Neuronal stem cell (in vitro differentiated cells): ENCODE data around the gene FBXL20.

ENCODE experiments used
- DNase-seq: peaks from one replicate; pipeline ENCODE4 v3.0.0-alpha.2; 2013; ENCODE audit warnings: low spot score
- H2AFZ ChIP-seq: one replicate; pipeline ENCODE4 v1.6.1; 2013; ENCODE audit warnings: mild to moderate bottlenecking, low read length, inconsistent platforms
- H2AK5ac ChIP-seq: 2 replicates; pipeline ENCODE4 v1.6.1; 2013; ENCODE audit warnings: low read depth, mild to moderate bottlenecking, inconsistent platforms, low read length, moderate library complexity, mixed read lengths
- H2BK120ac ChIP-seq: 2 replicates; pipeline ENCODE4 v1.6.1; 2013; ENCODE audit warnings: low read depth, mild to moderate bottlenecking, inconsistent platforms, low read length, moderate library complexity, mixed read lengths
- H2BK12ac ChIP-seq: one replicate; pipeline ENCODE4 v1.6.1; 2013; ENCODE audit warnings: low read length, inconsistent platforms
- H2BK15ac ChIP-seq: 2 replicates; pipeline ENCODE4 v1.6.1; 2013; ENCODE audit warnings: mild to moderate bottlenecking, low read length, inconsistent platforms, mixed read lengths
- H2BK5ac ChIP-seq: one replicate; pipeline ENCODE4 v1.6.1; 2013; ENCODE audit warnings: inconsistent platforms, mild to moderate bottlenecking, low read length, moderate library complexity
- H3K14ac ChIP-seq: one replicate; pipeline ENCODE4 v1.6.1; 2013; ENCODE audit warnings: low read length, inconsistent platforms
- H3K18ac ChIP-seq: 2 replicates; pipeline ENCODE4 v1.6.1; 2013; ENCODE audit warnings: low read length, inconsistent platforms
- H3K23ac ChIP-seq: 2 replicates; pipeline ENCODE4 v1.6.1; 2013; ENCODE audit warnings: low read depth, mild to moderate bottlenecking, mixed read lengths, low read length, inconsistent platforms; ENCODE audit not compliant: poor library complexity
- H3K27ac ChIP-seq: replicated peaks from 3 replicates; pipeline ENCODE4 v1.5.1; 2013; ENCODE audit warnings: low read length, inconsistent platforms
- H3K27me3 ChIP-seq, 3 experiments: 2 replicates each; pipeline ENCODE4 v1.6.1; 2013; ENCODE audit warnings: low read length in 3 of 3, mild to moderate bottlenecking in 2 of 3, inconsistent platforms in 1 of 3, low read depth in 1 of 3, mixed read lengths in 1 of 3, moderate library complexity in 1 of 3; ENCODE audit not compliant: control insufficient read depth in 3 of 3, insufficient read depth in 3 of 3
- H3K36me3 ChIP-seq, 2 donors: replicated peaks in 1 of 2; 2 replicates each; pipeline ENCODE4 v1.6.1; 2013; ENCODE audit warnings: low read length in 2 of 2; ENCODE audit not compliant: control insufficient read depth in 2 of 2, insufficient read depth in 2 of 2
- H3K4ac ChIP-seq: 2 replicates; pipeline ENCODE4 v1.6.1; 2013; ENCODE audit warnings: inconsistent platforms, mild to moderate bottlenecking, low read length, moderate library complexity
- H3K4me1 ChIP-seq, 2 donors: 1 replicate in 1 of 2; 2 replicates in 1 of 2; pipeline ENCODE4 v1.6.1; 2013; ENCODE audit warnings: low read length in 2 of 2, low read depth in 1 of 2; ENCODE audit not compliant: control insufficient read depth in 2 of 2, insufficient read depth in 1 of 2
- H3K4me2 ChIP-seq: one replicate; pipeline ENCODE4 v1.6.1; 2013; ENCODE audit warnings: mild to moderate bottlenecking, low read length, inconsistent platforms; ENCODE audit not compliant: insufficient read depth, poor library complexity, severe bottlenecking
- H3K4me3 ChIP-seq, 2 donors: 2 replicates each; pipeline ENCODE4 v1.5.1; 2013; ENCODE audit warnings: low read length in 2 of 2, mild to moderate bottlenecking in 2 of 2, inconsistent platforms in 1 of 2, moderate library complexity in 1 of 2
- H3K79me1 ChIP-seq: one replicate; pipeline ENCODE4 v1.6.1; 2013; ENCODE audit warnings: low read depth, mild to moderate bottlenecking, inconsistent platforms, low read length, moderate library complexity
- H3K9ac ChIP-seq: one replicate; pipeline ENCODE4 v1.6.1; 2013; ENCODE audit warnings: mild to moderate bottlenecking, low read depth, low read length, inconsistent platforms; ENCODE audit not compliant: poor library complexity
- H3K9me3 ChIP-seq, 2 donors: replicated peaks in 1 of 2; 2 replicates each; pipeline versions ENCODE3 to v1.6.1; 2013; ENCODE audit warnings: low read length in 2 of 2, mild to moderate bottlenecking in 2 of 2, inconsistent platforms in 1 of 2, low read depth in 1 of 2, mixed read lengths in 1 of 2, moderate library complexity in 1 of 2; ENCODE audit not compliant: control insufficient read depth in 2 of 2, insufficient read depth in 1 of 2
- H4K8ac ChIP-seq: one replicate; pipeline ENCODE4 v1.6.1; 2013; ENCODE audit warnings: low read depth, mild to moderate bottlenecking, inconsistent platforms, low read length, moderate library complexity
- H4K91ac ChIP-seq: one replicate; pipeline ENCODE4 v1.6.1; 2013; ENCODE audit warnings: low read length, low read depth, mild to moderate bottlenecking, inconsistent platforms; ENCODE audit not compliant: poor library complexity
- WGBS, 2 donors: extraction: QIAGEN DNeasy Blood & Tissue Kit; methylation state at CpG; one replicate each; pipeline ENCODE4 v1.1.7; 2013; ENCODE audit warnings: missing lambda C conversion rate in 2 of 2, mixed read lengths in 1 of 2; ENCODE audit not compliant: insufficient read length in 2 of 2, insufficient replicate concordance in 1 of 2; ENCODE audit errors: extremely low coverage in 2 of 2; 5-methylcytosine and 5-hydroxymethylcytosine counted together

The FBXL20 gene

DNA sequence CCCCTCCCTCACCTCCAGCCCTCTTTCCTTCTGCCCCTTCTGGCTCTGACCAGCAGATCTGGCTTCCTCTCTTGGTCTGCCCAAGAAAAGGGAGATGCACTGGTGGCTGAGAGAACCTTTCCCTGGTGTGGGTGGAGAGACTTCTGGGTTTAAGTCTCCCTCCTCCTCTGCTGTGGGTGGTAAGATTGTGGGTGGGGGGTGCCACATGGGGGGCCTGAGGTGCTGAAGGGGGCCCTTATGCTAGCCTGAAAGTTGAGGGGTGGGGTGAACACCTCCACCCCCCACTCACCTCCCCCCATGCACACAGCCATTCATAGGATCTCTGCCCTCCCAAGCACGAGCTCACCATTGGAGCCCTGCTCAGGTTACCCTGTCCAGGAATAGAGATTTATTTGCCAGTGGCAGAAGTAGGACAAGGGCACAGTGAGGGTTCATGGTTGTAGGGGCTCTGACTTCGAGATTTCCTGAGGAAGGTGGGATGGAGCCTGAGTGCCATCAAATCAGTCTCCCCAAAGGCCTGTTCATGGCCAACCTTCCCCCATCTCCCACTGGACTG lies 174.0 kb downstream of the FBXL20 start:
- H3K14ac ChIP-seq, result no peak overlapping the region
- no peak overlapping the region for H3K4me3 ChIP-seq
- H3K27me3 ChIP-seq, result peaks cover 16 to 51% (median 36%) of the 10 kb centered on the region in 3 experiments
- no peak overlapping the region for H3K4ac ChIP-seq
- peak overlapping the region; percentile 23 for H3K18ac ChIP-seq
- peak overlapping the region; percentile 4 for H2BK120ac ChIP-seq
- H3K27ac ChIP-seq, result no peak overlapping the region
- peak overlapping the region; percentile 73 for H2AK5ac ChIP-seq
- peaks cover 23 to 32% of the 10 kb centered on the region in 2 donors for H3K4me1 ChIP-seq
- no peak overlapping the region for H4K8ac ChIP-seq
- H3K4me2 ChIP-seq, result no peak overlapping the region
- H3K9me3 ChIP-seq, result peaks cover 0 to 1% of the 10 kb centered on the region in 2 donors
- no peak overlapping the region for H2BK12ac ChIP-seq
- no peak overlapping the region for H2AFZ ChIP-seq
- no peak overlapping the region for H3K23ac ChIP-seq
- no peaks in the 10 kb centered on the region for H3K79me1 ChIP-seq
- WGBS, 2 donors, result no CpG with 5 or more reads among the region's 2 CpGs
- no peak overlapping the region for H4K91ac ChIP-seq
- DNase-seq, result no peak
- H3K36me3 ChIP-seq, result no peaks in the 10 kb centered on the region
- H3K9ac ChIP-seq, result no peak overlapping the region
- H2BK5ac ChIP-seq, result peak overlapping the region; percentile 26
- peak overlapping the region; percentile 77 for H2BK15ac ChIP-seq

DNA sequence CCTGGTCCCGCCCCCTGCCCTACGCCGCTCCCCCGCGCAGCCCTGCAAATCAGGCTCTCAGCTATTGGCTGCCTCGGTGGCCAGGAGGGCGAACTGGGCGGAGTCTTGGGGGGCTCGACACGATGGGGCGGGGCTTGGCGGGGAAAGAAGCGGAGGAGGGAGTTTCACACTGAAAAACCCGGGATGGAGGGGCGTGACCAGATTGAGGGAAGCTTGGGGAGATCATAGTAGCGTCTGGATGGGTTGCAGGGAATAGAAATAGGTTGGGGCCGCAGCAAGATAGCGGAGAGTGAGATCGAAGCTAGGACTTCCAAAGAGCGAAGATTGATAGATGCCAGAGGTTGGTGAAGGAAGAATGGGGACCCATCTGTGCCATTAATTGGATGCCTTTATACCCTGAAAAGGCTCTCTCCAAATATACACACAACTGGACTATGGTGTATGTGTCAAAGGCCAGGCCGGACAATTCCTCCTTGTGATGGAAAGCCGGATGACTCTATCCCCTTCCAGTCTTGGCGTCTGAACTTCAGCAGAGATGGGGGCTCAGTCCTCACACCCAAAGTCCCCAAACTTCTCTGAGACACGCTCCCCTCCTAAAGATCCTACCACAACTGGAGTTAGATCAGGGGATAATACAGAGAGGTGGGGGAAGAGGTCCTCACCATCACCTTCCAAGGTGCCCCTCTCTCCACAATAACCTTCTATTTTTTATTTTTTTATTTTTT lies 175.3 kb downstream of the FBXL20 start:
- H3K14ac ChIP-seq, result no peak overlapping the region
- H3K23ac ChIP-seq, result no peak overlapping the region
- no peak overlapping the region for H3K18ac ChIP-seq
- peak overlapping the region; percentile 52 for H3K4me2 ChIP-seq
- H3K36me3 ChIP-seq, result no peaks in the 10 kb centered on the region
- H2BK12ac ChIP-seq, result no peak overlapping the region
- no peak overlapping the region for H2AK5ac ChIP-seq
- no CpG with 5 or more reads among the region's 24 CpGs for whole genome bisulfite sequencing, 2 donors
- peak overlapping the region in 1 of 2 donors; percentile 40 for H3K4me3 ChIP-seq
- H4K8ac ChIP-seq, result no peak overlapping the region
- no peak overlapping the region for H3K4ac ChIP-seq
- H3K79me1 ChIP-seq, result no peaks in the 10 kb centered on the region
- no peak overlapping the region for H4K91ac ChIP-seq
- H2BK5ac ChIP-seq, result no peak overlapping the region
- peaks cover 16 to 61% (median 41%) of the 10 kb centered on the region in 3 experiments for H3K27me3 ChIP-seq
- H3K9ac ChIP-seq, result no peak overlapping the region
- H3K27ac ChIP-seq, result no peak overlapping the region
- H3K9me3 ChIP-seq, result peaks cover 0 to 1% of the 10 kb centered on the region in 2 donors
- H3K4me1 ChIP-seq, result peaks cover 12 to 20% of the 10 kb centered on the region in 2 donors
- H2AFZ ChIP-seq, result peak overlapping the region; percentile 92
- peak; percentile 91 for DNase-seq
- H2BK15ac ChIP-seq, result no peak overlapping the region
- H2BK120ac ChIP-seq, result no peak overlapping the region

DNA sequence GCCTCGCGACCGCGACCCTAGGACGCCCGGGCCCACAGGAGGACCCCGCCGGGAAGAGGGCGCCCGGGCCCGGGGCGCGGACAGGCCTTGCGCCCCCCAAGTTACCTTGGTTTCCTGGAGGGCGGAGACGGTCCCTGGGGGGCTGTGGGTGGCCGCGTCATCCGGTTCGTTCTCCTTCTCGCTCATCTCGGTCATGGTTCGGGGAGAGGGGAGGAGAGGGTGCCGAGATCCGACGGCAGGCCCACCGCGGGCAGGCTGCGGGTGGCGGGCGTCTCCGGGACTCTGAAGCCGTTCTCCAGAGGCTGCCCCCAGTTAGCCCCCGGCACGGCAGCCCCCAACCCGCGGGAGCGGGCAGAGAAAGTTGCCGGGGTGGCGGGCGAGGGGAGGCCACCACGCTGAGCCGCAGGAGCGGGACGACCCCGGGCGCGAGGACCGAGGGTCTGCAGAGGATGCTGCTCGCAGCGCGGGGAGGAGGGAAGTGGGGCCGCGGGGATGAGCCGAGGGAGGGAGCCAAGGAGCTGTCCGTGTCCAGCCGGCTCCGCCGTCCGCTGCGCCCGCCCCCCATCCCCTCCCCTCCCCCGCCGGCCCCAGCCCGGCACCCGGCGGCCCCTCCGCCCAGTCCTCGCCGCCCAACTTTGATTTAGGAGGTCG lies 176.0 kb downstream of the FBXL20 start, which contains the start of gene STAC2:
TSS of gene STAC2 (minus strand) at position 638 of the 651 bp plus-strand sequence. CDS start at position 195, 443 bp downstream.
- Histone ChIP-seq H3K9me3 (peaks cover 0 to 1% of the 10 kb centered on the region in 2 donors), H2BK5ac (peak within 1 kb of the TSS; percentile 27), H3K14ac (peak within 1 kb of the TSS; percentile 92), H2AFZ (peak within 1 kb of the TSS; percentile 92), H3K27me3 (peaks cover 16 to 61% (median 41%) of the 10 kb centered on the region in 3 experiments), H3K23ac (peak within 1 kb of the TSS; percentile 90), H3K4me3 (peak within 1 kb of the TSS; percentile 40 to 83), H3K4me1 (peaks cover 8 to 13% of the 10 kb centered on the region in 2 donors), H3K4ac (no peak within 1 kb of the TSS), H4K91ac (no peak within 1 kb of the TSS), H2AK5ac (peak within 1 kb of the TSS; percentile 88), H3K27ac (no peak within 1 kb of the TSS), H3K4me2 (peak within 1 kb of the TSS; percentile 94), H3K79me1 (no peaks in the 10 kb centered on the region), H4K8ac (peak within 1 kb of the TSS; percentile 76), H2BK120ac (no peak within 1 kb of the TSS), H3K36me3 (no peaks in the 10 kb centered on the region), H2BK12ac (peak within 1 kb of the TSS; percentile 96), H3K18ac (peak within 1 kb of the TSS; percentile 96), H3K9ac (peak within 1 kb of the TSS; percentile 75), H2BK15ac (peak within 1 kb of the TSS; percentile 96)
- no CpG with 5 or more reads among the region's 71 CpGs for WGBS, 2 donors
- DNase-seq, result no peak
